ENCODE results near the gene CDK16. TPM values are rescaled to one million over a fixed set of nuclear protein-coding genes. Genes with fewer than 3 reads are reported as not detected.

Gene CDK16
- total and polyA plus RNA-seq, 2 donors (not counting 1 experiment from before 2014, with no cell fraction given), result 68.2 to 92.9 TPM

- Mint-ChIP-seq H3K4me3 (no peak overlapping the region), H3K9me3 (ENCODE audit: insufficient read depth) (no peaks in the 10 kb centered on the region), H3K27me3 (no peaks in the 10 kb centered on the region), H3K4me1 (peaks cover 26% of the 10 kb centered on the region), H3K27ac (no peak overlapping the region)
- Histone ChIP-seq H3K4me1 (ENCODE audit: control insufficient read depth in 2 of 2, insufficient read depth in 2 of 2, low read length in 2 of 2) (peaks cover 19 to 20% of the 10 kb centered on the region in 2 donors), H2AFZ (ENCODE audit: insufficient read depth, low read depth, low read length, poor library complexity, severe bottlenecking) (no peak overlapping the region), H3K4me2 (replicated peaks; ENCODE audit: low read depth, low read length, poor library complexity, severe bottlenecking) (no peak overlapping the region), H3K27me3 (replicated peaks in 1 of 4; ENCODE audit: control extremely low read depth in 1 of 4, control insufficient read depth in 3 of 4, insufficient read depth in 4 of 4, low read length in 3 of 4) (no peaks in the 10 kb centered on the region), H3K79me2 (ENCODE audit: control insufficient read depth, insufficient read depth, low read length) (peaks cover 29% of the 10 kb centered on the region), H3K4me3 (ENCODE audit: control extremely low read depth in 1 of 5, extremely low read depth in 1 of 5, insufficient read depth in 1 of 5, low read depth in 2 of 5, low read length in 4 of 5) (no peak overlapping the region), H3K27ac (ENCODE audit: low read length in 2 of 2) (no peak overlapping the region), H3K9me3 (ENCODE audit: control extremely low read depth in 1 of 3, control insufficient read depth in 2 of 3, insufficient read depth in 1 of 3, low read length in 2 of 3) (no peaks in the 10 kb centered on the region), H3K36me3 (replicated peaks in 1 of 2; ENCODE audit: control extremely low read depth in 1 of 2, control insufficient read depth in 1 of 2, extremely low read depth in 1 of 2, insufficient read depth in 2 of 2, low read length in 1 of 2) (peaks cover 0 to 42% of the 10 kb centered on the region in 2 experiments), H3K9ac (ENCODE audit: low read length) (no peak overlapping the region), H4K20me1 (ENCODE audit: control insufficient read depth, insufficient read depth, low read length, poor library complexity, severe bottlenecking) (peaks cover 37% of the 10 kb centered on the region)
- WGBS (ENCODE audit: insufficient coverage), result 93% methylated on average over 5 of the region's 10 CpGs
- POLR2A ChIA-PET, result no interaction called here
- DNase-seq, result no peak
- TF ChIP-seq EZH2 (IDR thresholded peaks at IDR 0.05; ENCODE audit: borderline replicate concordance, insufficient read depth, low read depth, low read length, poor library complexity, severe bottlenecking) (no peak), CTCF (IDR thresholded peaks at IDR 0.05) (no peak)
- CTCF ChIA-PET, result no interaction called here
- intact Hi-C loops (cut with micrococcal nuclease), result no loop called here
- ATAC-seq (ENCODE audit: low read depth), result no peak
These were observed 4.4 kb downstream of the CDK16 start for GRCh38 chrX:47222751-47223350.

DNA sequence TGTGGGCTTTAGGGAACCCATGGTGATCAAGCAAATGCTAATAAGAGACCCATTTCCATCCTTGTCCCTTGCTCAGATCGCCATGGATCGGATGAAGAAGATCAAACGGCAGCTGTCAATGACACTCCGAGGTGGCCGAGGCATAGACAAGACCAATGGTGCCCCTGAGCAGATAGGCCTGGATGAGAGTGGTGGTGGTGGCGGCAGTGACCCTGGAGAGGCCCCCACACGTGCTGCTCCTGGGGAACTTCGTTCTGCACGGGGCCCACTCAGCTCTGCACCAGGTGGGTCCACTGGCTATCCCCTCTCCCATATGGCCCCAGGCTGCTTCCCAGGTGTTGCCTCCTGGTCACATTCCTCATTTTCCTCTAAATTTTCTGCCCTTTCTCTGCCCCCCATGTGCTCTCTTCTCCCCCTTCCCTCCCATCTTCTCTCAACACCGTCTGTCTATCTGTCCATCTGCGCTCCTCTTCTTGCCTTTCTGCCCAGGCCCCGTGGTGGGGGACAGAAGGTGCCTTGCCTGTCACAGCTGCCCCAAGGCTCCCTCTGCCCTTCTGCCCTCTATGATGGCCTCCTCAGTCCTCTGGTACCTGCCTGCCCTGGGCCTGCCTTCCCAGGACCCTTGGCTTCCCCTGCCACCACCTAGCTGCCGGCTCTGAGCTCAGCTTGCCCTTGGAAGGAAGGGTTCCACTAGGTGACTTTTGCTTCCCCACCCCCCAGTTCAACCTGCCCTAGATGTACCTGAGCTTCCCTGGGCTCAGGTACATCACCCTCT is 5.2 kb downstream of the CDK16 start:
- Mint-ChIP-seq H3K27ac (no peak overlapping the region), H3K9me3 (ENCODE audit: insufficient read depth) (no peaks in the 10 kb centered on the region), H3K27me3 (no peaks in the 10 kb centered on the region), H3K4me1 (peaks cover 26% of the 10 kb centered on the region), H3K4me3 (no peak overlapping the region)
- H3K9me3 ChIP-seq (ENCODE audit: control extremely low read depth in 1 of 3, control insufficient read depth in 2 of 3, insufficient read depth in 1 of 3, low read length in 2 of 3), result no peaks in the 10 kb centered on the region
- H2AFZ ChIP-seq (ENCODE audit: insufficient read depth, low read depth, low read length, poor library complexity, severe bottlenecking), result no peak overlapping the region
- H3K9ac ChIP-seq (ENCODE audit: low read length), result no peak overlapping the region
- intact Hi-C loops (cut with micrococcal nuclease), result no loop called here
- CTCF ChIA-PET, result no interaction called here
- H3K79me2 ChIP-seq (ENCODE audit: control insufficient read depth, insufficient read depth, low read length), result peaks cover 28% of the 10 kb centered on the region
- 93% methylated on average over 6 of the region's 13 CpGs for WGBS (ENCODE audit: insufficient coverage)
- no peaks in the 10 kb centered on the region for H3K27me3 ChIP-seq (replicated peaks in 1 of 4; ENCODE audit: control extremely low read depth in 1 of 4, control insufficient read depth in 3 of 4, insufficient read depth in 4 of 4, low read length in 3 of 4)
- no peak for ATAC-seq (ENCODE audit: low read depth)
- H3K4me2 ChIP-seq (replicated peaks; ENCODE audit: low read depth, low read length, poor library complexity, severe bottlenecking), result no peak overlapping the region
- H4K20me1 ChIP-seq (ENCODE audit: control insufficient read depth, insufficient read depth, low read length, poor library complexity, severe bottlenecking), result peaks cover 37% of the 10 kb centered on the region
- TF ChIP-seq EZH2 (IDR thresholded peaks at IDR 0.05; ENCODE audit: borderline replicate concordance, insufficient read depth, low read depth, low read length, poor library complexity, severe bottlenecking) (no peak), CTCF (IDR thresholded peaks at IDR 0.05) (no peak)
- H3K4me3 ChIP-seq (ENCODE audit: control extremely low read depth in 1 of 5, extremely low read depth in 1 of 5, insufficient read depth in 1 of 5, low read depth in 2 of 5, low read length in 4 of 5), result no peak overlapping the region
- DNase-seq, result no peak
- POLR2A ChIA-PET, result no interaction called here
- H3K36me3 ChIP-seq (replicated peaks in 1 of 2; ENCODE audit: control extremely low read depth in 1 of 2, control insufficient read depth in 1 of 2, extremely low read depth in 1 of 2, insufficient read depth in 2 of 2, low read length in 1 of 2), result peaks cover 0 to 42% of the 10 kb centered on the region in 2 experiments
- peaks cover 19 to 20% of the 10 kb centered on the region in 2 donors for H3K4me1 ChIP-seq (ENCODE audit: control insufficient read depth in 2 of 2, insufficient read depth in 2 of 2, low read length in 2 of 2)
- H3K27ac ChIP-seq (ENCODE audit: low read length in 2 of 2), result no peak overlapping the region

Data from B cell (primary cell).